Activated naive CD4-positive, alpha-beta T cell treated with Interleukin-2 at 50 U/mL for 16 hours (primary cell): Measurements from ENCODE around the gene SRMS.

ENCODE experiments used
- DNase-seq: peaks from one replicate; pipeline ENCODE4 v3.0.0-alpha.2; 2020

SRMS gene

DNA sequence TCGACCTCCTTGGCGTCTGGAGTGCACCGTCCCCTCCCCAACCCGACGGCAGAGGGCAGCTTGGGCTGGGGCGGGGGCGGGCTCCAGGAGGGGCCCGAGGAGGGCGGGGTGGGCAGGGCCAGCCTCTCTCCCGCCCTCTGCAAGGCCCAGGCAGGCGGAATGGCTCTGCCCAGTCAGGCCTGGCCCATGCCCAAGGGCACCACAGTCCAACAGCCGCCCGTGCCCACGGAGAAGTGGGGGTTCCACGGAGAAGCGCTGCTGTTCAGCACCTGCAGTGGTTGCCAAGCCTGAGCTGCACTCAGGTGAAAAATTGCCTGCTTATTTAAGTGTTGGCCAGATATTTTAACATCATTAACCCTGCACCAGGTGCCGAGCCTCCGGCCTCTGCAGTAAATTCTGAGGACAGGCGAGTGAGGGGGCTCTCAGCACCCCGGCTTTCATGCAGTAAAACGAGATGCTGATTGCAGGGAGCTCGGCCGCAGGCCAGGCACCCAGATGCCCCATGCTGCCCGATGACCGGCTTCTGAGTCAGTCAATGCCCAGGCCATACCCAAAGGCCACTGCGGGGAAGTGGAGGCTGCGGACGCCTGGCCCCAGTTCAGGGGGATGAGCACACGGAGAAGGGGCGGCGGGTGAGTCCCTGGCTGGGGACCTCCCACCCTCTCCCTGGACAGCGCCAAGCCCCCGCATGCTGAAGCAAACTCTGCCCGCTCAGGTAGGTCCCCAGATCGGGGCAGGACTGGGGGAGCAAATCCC lies at the start of gene SRMS:
SRMS (minus strand) TSS at position 25 of the 756 bp plus-strand sequence. CDS start 286 bp downstream, outside the sequence.
- no peak for DNase-seq

DNA sequence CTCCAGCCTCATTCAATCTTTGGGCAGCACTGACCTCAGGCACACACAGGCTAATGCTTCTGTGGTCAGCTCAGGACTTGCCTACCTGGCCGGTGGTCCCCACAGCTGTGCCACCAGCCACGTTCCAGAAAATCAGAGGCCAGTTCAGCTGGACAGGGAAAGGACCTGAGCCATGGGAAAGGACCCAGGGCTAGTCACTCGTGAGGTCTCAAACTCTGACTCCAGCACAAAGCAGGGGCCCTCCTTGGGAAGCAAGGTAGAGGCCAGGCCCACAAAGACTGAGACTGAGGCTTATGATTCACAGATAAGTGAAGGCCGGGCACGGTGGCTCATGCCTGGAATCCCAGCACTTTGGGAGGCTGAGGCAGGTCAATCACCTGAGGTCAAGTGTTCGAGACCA lies 48.9 kb upstream of the SRMS start:
- no peak for DNase-seq

GRCh38 chr20:63595416-63596127 lies 48.0 kb upstream of the SRMS start:
- no peak for DNase-seq

GRCh38 chr20:63594043-63594561 lies 46.6 kb upstream of the SRMS start:
- DNase-seq: no peak

DNA sequence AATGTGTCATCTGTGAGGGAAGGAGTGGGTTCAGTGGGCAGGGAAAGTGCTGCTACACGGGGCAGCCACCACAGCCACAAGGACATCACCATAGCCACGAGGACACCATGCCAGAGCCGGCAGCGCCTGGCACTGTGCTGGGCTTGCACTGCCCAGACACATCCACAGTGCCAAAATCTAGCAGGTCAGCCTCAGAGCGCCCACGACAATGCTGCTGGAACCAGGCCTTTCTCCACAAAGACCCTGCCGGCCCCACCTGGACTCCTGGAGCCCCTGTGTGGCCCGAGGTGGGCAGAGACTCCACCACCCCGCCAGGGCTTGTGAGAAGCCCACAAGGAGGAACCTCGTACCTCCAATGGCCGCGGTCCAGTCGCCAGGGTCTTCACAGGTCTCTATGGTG lies 45.1 kb upstream of the SRMS start:
- no peak for DNase-seq

- DNase-seq: no peak
Observed at GRCh38 chr20:63591786-63592355, 44.3 kb upstream of the SRMS start.

GRCh38 chr20:63591147-63591533 lies 43.6 kb upstream of the SRMS start:
- DNase-seq: no peak

GRCh38 chr20:63590218-63591146 lies 42.9 kb upstream of the SRMS start:
- no peak for DNase-seq

DNA sequence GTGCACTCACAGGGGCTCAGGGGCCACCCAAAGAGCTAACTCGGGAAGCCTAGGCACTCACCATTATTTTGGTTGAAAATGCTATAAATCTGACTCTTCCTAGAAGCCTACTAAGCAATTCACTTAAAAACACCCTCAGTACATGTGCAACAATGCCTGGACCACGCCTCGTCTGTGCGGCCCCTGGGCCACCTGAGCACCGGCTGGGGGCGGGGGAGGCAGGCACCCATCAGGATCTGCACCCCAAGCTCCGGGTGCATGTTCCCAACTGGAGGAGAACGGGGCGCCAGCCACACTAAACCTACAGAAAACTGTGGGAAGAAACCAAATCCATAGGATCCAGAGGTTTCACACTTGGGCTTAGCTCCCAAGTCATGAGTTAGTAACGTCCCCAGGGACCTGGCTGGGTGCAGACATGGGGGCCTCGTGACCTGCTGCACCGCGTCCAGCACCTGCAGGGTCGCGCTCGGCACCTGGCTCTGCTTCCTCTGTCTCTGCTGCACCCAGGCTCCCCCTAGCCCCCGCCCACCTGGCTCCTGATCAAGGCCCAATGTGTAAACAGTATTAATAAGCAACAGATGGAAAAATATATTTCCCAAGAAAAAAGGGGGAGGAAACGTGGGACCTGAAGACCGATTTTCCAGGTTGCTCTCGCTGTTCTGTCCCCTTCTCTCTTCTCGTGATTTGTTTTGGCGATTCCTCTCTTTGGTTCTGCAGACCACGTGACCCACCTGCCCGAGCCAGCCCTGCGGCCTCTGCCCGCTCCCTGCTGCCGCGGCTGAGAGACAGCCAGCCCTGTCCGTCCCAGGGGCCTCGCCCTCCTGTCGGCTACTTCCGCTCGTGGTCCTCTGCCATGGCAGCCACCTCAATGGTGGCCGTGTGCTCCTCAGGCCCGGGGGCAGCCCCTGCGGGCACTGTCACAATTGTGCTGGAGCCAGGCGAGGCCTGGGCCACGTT lies 42.0 kb upstream of the SRMS start:
- DNase-seq: no peak

- no peak for DNase-seq
Observed at GRCh38 chr20:63588641-63589041, 41.1 kb upstream of the SRMS start.

- DNase-seq: no peak
Observed at GRCh38 chr20:63587776-63588591, 40.4 kb upstream of the SRMS start.

- DNase-seq: no peak
Observed at GRCh38 chr20:63587256-63587655, 39.7 kb upstream of the SRMS start.

DNA sequence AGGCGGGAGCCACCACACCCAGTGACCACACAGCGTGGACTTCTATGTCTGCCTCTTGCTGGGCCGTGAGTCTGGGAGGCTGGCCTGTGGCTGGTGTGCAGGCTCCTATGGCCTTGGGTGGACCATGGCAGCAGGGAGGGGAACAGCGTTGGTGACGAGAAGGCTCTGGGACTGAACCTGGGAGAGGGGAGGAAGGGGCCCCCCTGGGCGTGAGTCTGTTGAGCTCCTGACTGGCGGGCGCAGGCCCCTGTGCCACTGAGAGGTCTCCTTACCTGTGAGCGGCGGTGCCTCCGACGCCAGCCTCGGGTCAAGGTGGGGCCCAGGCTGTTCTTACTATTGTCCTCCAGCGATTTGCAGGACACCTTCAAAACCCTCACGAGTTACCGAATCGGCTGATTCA lies 39.2 kb upstream of the SRMS start:
- no peak for DNase-seq

DNA sequence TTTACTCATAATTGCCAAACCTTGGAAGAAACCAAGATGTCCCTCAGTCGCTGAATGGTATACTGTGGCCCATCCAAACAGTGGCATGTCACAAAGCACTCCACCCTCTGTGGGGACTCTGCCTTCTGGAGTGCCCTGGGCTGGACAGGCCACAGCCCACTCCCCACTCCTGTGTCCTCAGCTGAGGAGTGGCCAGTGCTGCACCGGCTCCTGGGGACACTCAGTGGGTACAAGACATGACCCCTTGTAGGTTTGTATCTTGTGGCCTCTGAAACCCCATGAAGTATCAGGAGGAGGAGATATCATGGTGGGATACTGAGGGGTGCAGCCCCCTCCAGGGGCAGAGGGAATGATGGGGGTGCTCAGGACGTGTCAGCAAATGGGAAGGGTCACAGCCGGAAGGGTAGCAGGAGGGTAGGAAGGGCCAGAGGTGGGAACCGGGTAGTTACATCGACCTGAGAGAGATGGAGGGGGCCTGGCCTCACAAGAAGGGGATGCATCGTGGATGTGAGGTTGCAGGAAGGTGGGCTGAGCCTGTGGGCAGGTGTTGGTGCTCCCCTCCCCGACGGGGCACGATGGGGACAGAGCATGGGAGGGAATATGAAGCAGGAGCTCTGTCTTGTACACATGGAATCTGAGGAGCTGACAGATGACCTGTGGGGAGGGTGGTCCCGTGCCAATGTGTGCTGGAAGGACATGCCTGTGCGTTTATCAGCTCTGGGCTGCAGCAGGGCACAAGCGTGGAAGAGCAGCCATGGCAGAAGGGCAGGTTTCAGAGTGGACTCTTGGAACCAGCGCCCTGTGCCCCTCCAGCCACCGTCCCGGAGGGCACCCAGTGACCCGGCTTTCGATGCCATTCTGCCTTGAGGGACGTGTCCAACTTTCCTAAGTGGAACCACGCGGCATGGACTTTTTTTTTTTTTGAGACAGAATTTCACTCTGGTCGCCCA lies 38.3 kb upstream of the SRMS start:
- DNase-seq: no peak

DNA sequence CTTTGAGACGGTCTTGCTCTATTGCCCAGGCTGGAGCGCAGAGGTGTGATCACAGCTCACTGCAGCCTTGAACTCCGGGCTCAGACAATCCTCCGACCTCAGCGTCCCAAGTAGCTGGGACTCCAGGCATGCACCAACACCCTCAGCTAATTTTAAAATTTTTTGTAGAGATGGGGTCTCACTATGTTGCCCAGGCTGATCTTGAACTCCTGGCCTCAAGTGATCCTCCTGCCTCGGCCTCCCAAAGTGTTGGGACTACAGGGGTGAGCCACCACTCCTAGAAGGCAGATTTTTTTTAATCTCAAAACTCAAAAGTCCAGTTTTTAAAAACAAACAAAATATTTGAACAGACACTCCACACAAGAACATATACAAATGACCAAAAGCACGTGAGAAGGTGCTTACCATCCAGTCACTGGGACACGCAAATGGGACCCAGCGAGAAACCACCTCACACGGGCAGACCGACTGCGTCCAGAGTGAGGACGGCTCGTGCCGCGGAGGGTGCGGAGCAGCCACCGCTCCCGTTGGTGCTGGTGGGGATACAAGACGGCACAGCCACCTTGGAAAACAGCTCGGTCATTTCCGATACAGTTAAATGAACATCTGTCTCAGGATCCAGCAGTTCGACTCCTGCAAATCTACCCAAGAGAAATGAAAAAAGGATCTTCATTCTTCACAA lies 35.0 kb upstream of the SRMS start:
- DNase-seq: no peak

DNA sequence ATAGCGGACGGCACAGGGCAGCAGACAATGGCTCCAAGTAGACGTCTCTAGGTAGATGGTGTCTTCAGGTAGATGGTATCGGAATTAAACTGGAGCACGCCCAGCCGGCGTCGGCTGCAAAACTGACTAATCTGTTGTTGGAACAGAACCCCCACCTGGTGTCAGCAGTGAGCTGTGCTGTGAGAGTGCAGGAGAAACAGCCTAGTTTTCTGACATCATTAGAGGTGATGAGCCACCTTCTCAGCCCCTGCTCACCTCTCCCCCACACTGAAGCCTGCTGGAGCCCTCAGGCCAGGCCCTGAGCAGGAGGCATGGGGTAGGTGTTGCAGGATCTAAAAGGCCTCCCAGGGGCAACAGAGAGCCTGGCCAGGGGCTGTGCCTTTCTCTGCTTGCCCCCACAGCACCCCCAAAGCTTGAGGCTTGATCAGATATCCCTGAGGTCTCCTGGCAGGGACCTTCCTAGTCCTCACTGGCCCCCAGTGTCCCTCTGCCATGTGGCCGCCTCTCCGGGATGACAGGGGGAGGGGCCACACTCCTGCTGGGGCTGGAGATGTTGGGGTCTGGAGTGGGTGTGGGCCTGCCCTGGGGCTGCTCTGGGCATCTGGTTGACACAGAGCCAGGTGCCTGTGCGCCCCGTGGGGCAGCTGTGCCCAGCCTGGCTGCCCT lies 33.4 kb upstream of the SRMS start:
- peak; percentile 70 for DNase-seq

GRCh38 chr20:63579017-63579694 lies 31.6 kb upstream of the SRMS start:
- no peak for DNase-seq
